Common myeloid progenitor, CD34-positive (primary cell): ENCODE measurements around the gene OSTM1. TPM values are rescaled to one million over a fixed set of nuclear protein-coding genes. Genes with fewer than 3 reads are reported as not detected.

Source experiments
- CTCF ChIA-PET: fragments of 350-600 bp; sonication (Branson Sonifier 250); formaldehyde crosslinking; loops from one replicate; lab custom pipeline; 2021; ENCODE audit warnings: antibody characterized with exemption; lab: Charles Lee
- POLR2A ChIA-PET: fragments of 350-600 bp; sonication (Branson Sonifier 250); formaldehyde crosslinking; loops from one replicate; lab custom pipeline; 2021; ENCODE audit warnings: antibody characterized with exemption; lab: Charles Lee
- DNase-seq, 3 donors: peaks; one replicate each; pipeline versions ENCODE4 v3.0.0 to v3.0.0-alpha.2; 2013
- H3K27ac ChIP-seq, 2 experiments: 1 replicate in 1 of 2; 2 replicates in 1 of 2; pipeline ENCODE4 v1.7.0; 2013; ENCODE audit warnings: inconsistent platforms in 2 of 2, low read length in 2 of 2, mild to moderate bottlenecking in 2 of 2, low read depth in 1 of 2, moderate library complexity in 1 of 2; ENCODE audit not compliant: severe bottlenecking in 2 of 2, insufficient read depth in 1 of 2, poor library complexity in 1 of 2
- H3K27me3 ChIP-seq, 5 experiments: replicated peaks in 2 of 5; 1 replicate in 3 of 5; 2 replicates in 2 of 5; pipeline versions ENCODE4 v1.6.1 to v1.7.0; 2013; ENCODE audit warnings: low read length in 4 of 5, mild to moderate bottlenecking in 2 of 5, moderate library complexity in 2 of 5, inconsistent platforms in 1 of 5; ENCODE audit not compliant: insufficient read depth in 5 of 5, control insufficient read depth in 4 of 5
- H3K36me3 ChIP-seq, 4 experiments: 1 replicate in 2 of 4; 2 replicates in 2 of 4; pipeline versions ENCODE4 v1.6.1 to v1.7.0; 2013; ENCODE audit warnings: low read length in 3 of 4, control low read depth in 1 of 4, mild to moderate bottlenecking in 1 of 4; ENCODE audit not compliant: control insufficient read depth in 4 of 4, insufficient read depth in 4 of 4
- H3K4me1 ChIP-seq, 4 experiments: 1 replicate in 3 of 4; 2 replicates in 1 of 4; pipeline versions ENCODE4 v1.6.1 to v1.7.1; 2013; ENCODE audit warnings: low read length in 3 of 4, mild to moderate bottlenecking in 3 of 4, control low read depth in 1 of 4, inconsistent platforms in 1 of 4, moderate library complexity in 1 of 4; ENCODE audit not compliant: control insufficient read depth in 4 of 4, insufficient read depth in 4 of 4; ENCODE audit errors: control extremely low read depth in 1 of 4
- H3K4me3 ChIP-seq, 7 experiments: 1 replicate in 4 of 7; 2 replicates in 3 of 7; pipeline versions ENCODE4 v1.5.1 to v1.7.0; 2013; ENCODE audit warnings: mild to moderate bottlenecking in 7 of 7, low read length in 6 of 7, moderate library complexity in 6 of 7, inconsistent platforms in 2 of 7, low read depth in 2 of 7, control low read depth in 1 of 7; ENCODE audit not compliant: insufficient read depth in 4 of 7, control insufficient read depth in 1 of 7; ENCODE audit errors: extremely low read depth in 1 of 7
- H3K9me3 ChIP-seq, 5 experiments: 1 replicate in 4 of 5; 2 replicates in 1 of 5; pipeline versions ENCODE4 v1.6.1 to v1.7.1; 2013; ENCODE audit warnings: low read length in 4 of 5, mild to moderate bottlenecking in 2 of 5, inconsistent platforms in 1 of 5, low read depth in 1 of 5, moderate library complexity in 1 of 5; ENCODE audit not compliant: control insufficient read depth in 4 of 5, insufficient read depth in 2 of 5; ENCODE audit errors: control extremely low read depth in 1 of 5
- WGBS: methylation state at CpG from one replicate; pipeline ENCODE4 v1.1.5; 2013; ENCODE audit not compliant: insufficient coverage; 5-methylcytosine and 5-hydroxymethylcytosine counted together
- polyA plus RNA-seq: library from polyadenylated mRNA; unstranded; fragments of 120-200 nt; gene quantifications from one replicate; pipeline ENCODE4 v1.2.1, GENCODE V29; 2013

OSTM1 gene, protein sequence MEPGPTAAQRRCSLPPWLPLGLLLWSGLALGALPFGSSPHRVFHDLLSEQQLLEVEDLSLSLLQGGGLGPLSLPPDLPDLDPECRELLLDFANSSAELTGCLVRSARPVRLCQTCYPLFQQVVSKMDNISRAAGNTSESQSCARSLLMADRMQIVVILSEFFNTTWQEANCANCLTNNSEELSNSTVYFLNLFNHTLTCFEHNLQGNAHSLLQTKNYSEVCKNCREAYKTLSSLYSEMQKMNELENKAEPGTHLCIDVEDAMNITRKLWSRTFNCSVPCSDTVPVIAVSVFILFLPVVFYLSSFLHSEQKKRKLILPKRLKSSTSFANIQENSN
- polyA plus RNA-seq, result 10.5 TPM

DNA sequence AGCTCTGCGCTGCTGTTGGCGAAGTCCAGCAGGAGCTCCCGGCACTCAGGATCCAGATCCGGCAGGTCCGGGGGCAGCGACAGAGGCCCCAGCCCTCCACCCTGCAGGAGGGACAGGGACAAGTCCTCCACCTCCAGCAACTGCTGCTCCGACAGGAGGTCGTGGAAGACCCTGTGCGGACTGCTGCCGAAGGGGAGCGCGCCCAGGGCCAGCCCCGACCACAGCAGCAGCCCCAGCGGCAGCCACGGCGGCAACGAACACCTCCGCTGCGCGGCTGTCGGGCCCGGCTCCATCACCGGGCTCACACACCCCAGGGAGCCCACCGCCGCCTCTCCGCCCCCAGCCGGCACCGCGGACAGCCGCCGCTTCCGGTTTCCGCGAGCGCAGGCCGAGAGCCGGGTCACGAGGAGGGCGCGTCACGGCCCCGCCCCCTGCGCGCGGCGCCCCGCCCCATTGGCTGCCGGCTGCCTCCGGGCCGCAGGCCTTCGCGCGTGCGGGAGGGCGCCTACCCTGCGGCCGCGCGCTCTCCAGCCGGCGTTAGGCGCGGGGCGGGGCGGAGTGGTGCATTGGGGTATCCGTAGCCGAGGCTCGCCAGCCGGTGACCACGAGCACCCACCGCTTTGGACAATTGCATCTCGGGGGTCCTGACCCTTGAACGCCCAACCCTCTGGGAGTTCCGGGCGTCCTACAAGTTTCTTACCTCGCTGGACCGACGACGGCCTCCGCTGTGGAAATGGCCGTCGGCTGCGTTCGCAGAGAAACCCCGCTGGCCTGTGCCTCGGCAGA lies at the start of gene OSTM1:
TSS of gene OSTM1 (minus strand) at position 383 of the 786 bp plus-strand sequence. CDS start at position 293, 90 bp downstream.
- Histone ChIP-seq H3K27me3 (no peaks in the 10 kb centered on the region), H3K4me1 (peaks cover 2 to 17% (median 14%) of the 10 kb centered on the region in 4 experiments), H3K4me3 (peak within 1 kb of the TSS; percentile 70 to 95 (median 86)), H3K36me3 (no peaks in the 10 kb centered on the region), H3K27ac (peak within 1 kb of the TSS in 1 of 2 experiments; percentile 75), H3K9me3 (no peaks in the 10 kb centered on the region)
- ChIA-PET POLR2A (no interaction called here), CTCF (no interaction called here)
- DNase-seq, result peak; percentile 88 to 96 (median 96)
- 0% methylated on average over 73 of the region's 86 CpGs for WGBS

DNA sequence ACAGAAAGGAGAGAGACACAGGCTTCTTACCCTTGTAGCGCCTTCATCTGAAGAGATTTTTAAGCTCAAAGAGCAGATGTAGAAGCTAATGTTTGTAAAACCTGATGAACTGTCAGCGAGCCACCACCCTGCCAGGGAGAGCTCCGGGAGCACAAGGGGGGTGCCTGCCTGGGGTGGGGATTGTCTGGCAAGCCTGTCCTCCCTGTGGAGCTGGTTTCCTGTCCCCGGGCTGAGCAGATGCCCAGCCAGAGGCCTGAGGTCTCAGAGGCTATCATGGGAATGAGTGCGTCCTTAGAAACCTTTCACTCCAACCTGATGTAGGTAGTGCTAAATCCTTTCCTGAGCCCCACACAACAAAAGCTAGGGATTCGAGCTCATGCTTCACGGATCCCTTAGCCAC lies 49.4 kb upstream of the OSTM1 start:
- peaks cover 0 to 5% (median 0%) of the 10 kb centered on the region in 5 experiments for H3K9me3 ChIP-seq
- H3K27me3 ChIP-seq, result peaks cover 16 to 100% (median 68%) of the 10 kb centered on the region in 5 experiments
- H3K27ac ChIP-seq, result no peak overlapping the region
- WGBS, result 23% methylated on average over 7 of the region's 7 CpGs
- peaks cover 0 to 10% (median 8%) of the 10 kb centered on the region in 4 experiments for H3K4me1 ChIP-seq
- no peak overlapping the region for H3K4me3 ChIP-seq
- ChIA-PET POLR2A (no interaction called here), CTCF (interaction anchor here (0.6 to 1.4 kb wide), 5 partner anchors 9 to 377 kb away, joined by 3 to 5 read pairs (median 3); partner anchors contain the start of gene NR2E1)
- H3K36me3 ChIP-seq, result no peaks in the 10 kb centered on the region
- DNase-seq, result no peak

DNA sequence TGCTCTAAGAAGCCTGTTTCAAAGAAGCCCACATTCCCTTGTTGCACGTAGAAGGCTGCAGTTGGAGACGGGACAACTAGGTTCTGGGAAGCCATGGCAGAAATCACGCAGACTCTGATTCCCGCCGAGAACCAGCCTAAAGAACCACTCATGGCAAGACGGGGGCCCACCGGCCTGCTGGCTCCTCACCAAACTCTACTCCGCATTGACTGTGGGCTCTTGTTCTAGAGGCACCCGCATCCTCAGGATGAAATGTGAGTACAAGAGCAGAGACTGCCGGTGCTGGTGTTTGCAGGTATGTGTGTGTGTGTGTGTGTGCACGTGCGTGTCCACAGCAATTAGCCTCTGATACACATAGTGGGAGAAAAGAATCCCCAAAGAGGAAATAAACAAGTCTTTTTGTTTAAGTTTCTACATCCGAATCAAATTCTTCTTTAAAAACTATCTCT lies 49.0 kb upstream of the OSTM1 start:
- CTCF ChIA-PET, result interaction anchor here (0.6 to 1.4 kb wide), 4 partner anchors 10 to 377 kb away, joined by 3 to 5 read pairs (median 3); no protein-coding TSS in a partner anchor
- H3K36me3 ChIP-seq, result no peaks in the 10 kb centered on the region
- H3K4me1 ChIP-seq, result peaks cover 3 to 14% (median 11%) of the 10 kb centered on the region in 4 experiments
- H3K4me3 ChIP-seq, result no peak overlapping the region
- peaks cover 16 to 100% (median 66%) of the 10 kb centered on the region in 5 experiments for H3K27me3 ChIP-seq
- H3K27ac ChIP-seq, result no peak overlapping the region
- no peak for DNase-seq
- WGBS, result 8% methylated on average over 2 of the region's 13 CpGs
- POLR2A ChIA-PET, result no interaction called here
- H3K9me3 ChIP-seq, result peaks cover 0 to 5% (median 0%) of the 10 kb centered on the region in 5 experiments

DNA sequence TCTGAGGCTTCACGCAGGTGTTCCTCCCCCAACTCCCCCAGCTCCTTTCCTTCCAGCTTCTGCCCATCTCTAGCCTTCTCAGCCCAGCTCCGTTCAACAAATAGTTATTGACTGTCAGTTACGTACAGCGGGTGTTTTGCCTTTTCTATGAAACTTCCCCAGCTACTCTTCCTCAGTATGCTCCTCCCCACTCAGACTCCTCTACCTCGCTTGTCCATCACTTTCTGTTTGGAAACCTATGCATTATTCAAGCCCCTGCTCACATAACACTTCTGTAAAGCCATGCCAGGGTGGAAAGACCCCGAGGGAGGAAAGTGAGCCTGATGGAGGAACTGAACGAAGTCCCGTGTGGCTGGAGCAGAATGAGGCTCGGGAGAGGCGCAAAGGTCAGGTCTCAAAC lies 47.1 kb upstream of the OSTM1 start:
- Histone ChIP-seq H3K9me3 (peaks cover 0 to 5% (median 0%) of the 10 kb centered on the region in 5 experiments), H3K27me3 (peaks cover 13 to 99% (median 71%) of the 10 kb centered on the region in 5 experiments), H3K4me1 (peaks cover 4 to 33% (median 27%) of the 10 kb centered on the region in 4 experiments), H3K36me3 (no peaks in the 10 kb centered on the region), H3K4me3 (no peak overlapping the region), H3K27ac (no peak overlapping the region)
- CTCF ChIA-PET, result interaction anchor here (0.7 to 0.8 kb wide), 2 partner anchors 14 to 38 kb away, joined by 3 to 5 read pairs; no protein-coding TSS in a partner anchor
- POLR2A ChIA-PET, result no interaction called here
- 16% methylated on average over 9 of the region's 10 CpGs for WGBS
- no peak for DNase-seq

DNA sequence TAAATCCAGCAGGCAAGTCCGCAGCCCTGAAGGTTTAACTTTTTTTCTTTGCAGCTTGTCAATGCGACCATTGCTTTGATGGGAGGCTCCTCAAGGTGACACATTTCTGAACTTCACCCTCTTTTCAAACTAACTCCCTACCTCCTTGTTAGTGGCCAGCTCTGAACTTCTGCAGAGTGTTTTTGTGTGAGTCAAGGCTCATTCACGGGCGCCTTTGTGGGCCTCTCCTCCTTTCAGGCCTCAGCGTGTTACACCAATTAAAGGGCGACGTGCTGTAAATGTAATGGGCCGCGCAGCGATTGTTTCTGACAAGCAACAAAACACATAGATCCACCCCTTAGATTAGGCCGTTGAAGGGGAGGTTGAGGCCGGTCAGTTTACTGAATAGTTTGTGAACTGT lies 45.8 kb upstream of the OSTM1 start:
- ChIA-PET CTCF (interaction anchor here (0.9 to 1.0 kb wide), 2 partner anchors 32 to 48 kb away, joined by 3 read pairs; no protein-coding TSS in a partner anchor), POLR2A (no interaction called here)
- Histone ChIP-seq H3K9me3 (peaks cover 0 to 5% (median 0%) of the 10 kb centered on the region in 5 experiments), H3K27ac (no peak overlapping the region), H3K36me3 (no peaks in the 10 kb centered on the region), H3K4me3 (no peak overlapping the region), H3K27me3 (peaks cover 13 to 99% (median 75%) of the 10 kb centered on the region in 5 experiments), H3K4me1 (peaks cover 4 to 39% (median 30%) of the 10 kb centered on the region in 4 experiments)
- WGBS, result 78% methylated on average over 2 of the region's 12 CpGs
- DNase-seq, result peak in 1 of 3 donors; percentile 31

DNA sequence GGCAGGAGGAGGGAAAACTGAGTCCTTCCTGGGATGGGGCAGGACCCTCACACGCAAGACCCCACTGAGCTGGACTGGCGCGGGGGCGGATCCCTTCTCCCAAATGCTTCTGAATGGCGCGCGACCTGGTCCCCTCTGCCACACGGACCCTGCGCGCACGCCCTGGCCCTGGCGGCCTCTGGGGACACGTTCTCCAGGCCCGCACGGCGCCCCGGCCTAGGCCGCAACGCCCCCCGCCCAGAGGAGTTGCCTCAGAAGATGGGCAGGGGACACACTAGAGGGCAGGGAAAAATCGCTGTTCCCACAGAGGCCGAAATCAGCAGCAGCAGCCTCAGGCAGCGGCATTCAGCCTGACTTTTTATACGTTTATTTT lies 45.2 kb upstream of the OSTM1 start:
- ChIA-PET POLR2A (no interaction called here), CTCF (interaction anchor here (0.9 to 1.0 kb wide), 2 partner anchors 33 to 49 kb away, joined by 3 read pairs; no protein-coding TSS in a partner anchor)
- peaks cover 4 to 44% (median 36%) of the 10 kb centered on the region in 4 experiments for H3K4me1 ChIP-seq
- peak in 1 of 3 donors; percentile 19 for DNase-seq
- H3K4me3 ChIP-seq, result peak overlapping the region in 2 of 7 experiments; percentile 66 to 79
- peaks cover 13 to 99% (median 73%) of the 10 kb centered on the region in 5 experiments for H3K27me3 ChIP-seq
- 13% methylated on average over 19 of the region's 24 CpGs for WGBS
- peaks cover 0 to 5% (median 0%) of the 10 kb centered on the region in 5 experiments for H3K9me3 ChIP-seq
- H3K36me3 ChIP-seq, result no peaks in the 10 kb centered on the region
- H3K27ac ChIP-seq, result no peak overlapping the region
